Activated B cell treated with CpG ODN at 0.5 μM for 24 hours (primary cell): Measurements from ENCODE around the gene C11orf58. TPM values are rescaled to one million over a fixed set of nuclear protein-coding genes. Genes with fewer than 3 reads are reported as not detected.

Experiments
- ATAC-seq: fragments of 200-7000 bp; cut with Tn5 transposase; one replicate; pipeline ENCODE4 v1.10.0; 2021; ENCODE audit warnings: low read depth, mild to moderate bottlenecking, moderate library complexity
- CTCF ChIA-PET: fragments of 350-600 bp; sonication (Branson Sonifier 250); formaldehyde crosslinking; loops from one replicate; lab custom pipeline; 2021; ENCODE audit warnings: antibody characterized with exemption; lab: Charles Lee
- POLR2A ChIA-PET: fragments of 350-600 bp; sonication (Branson Sonifier 250); formaldehyde crosslinking; loops from one replicate; lab custom pipeline; 2021; ENCODE audit warnings: antibody characterized with exemption; lab: Charles Lee
- DNase-seq: peaks from one replicate; pipeline ENCODE4 v3.0.0; 2022
- H3K27ac Mint-ChIP-seq: one replicate; pipeline ENCODE4 v1.8.0; 2020; ENCODE audit warnings: mixed read lengths
- H3K27me3 Mint-ChIP-seq: one replicate; pipeline ENCODE4 v1.8.0; 2021; ENCODE audit warnings: mixed read lengths
- H3K36me3 Mint-ChIP-seq: one replicate; pipeline ENCODE4 v1.8.0; 2021; ENCODE audit warnings: low read depth, mixed read lengths
- H3K4me1 Mint-ChIP-seq: one replicate; pipeline ENCODE4 v1.8.0; 2021; ENCODE audit warnings: mixed read lengths
- H3K4me3 Mint-ChIP-seq: one replicate; pipeline ENCODE4 v1.8.0; 2020; ENCODE audit warnings: mild to moderate bottlenecking, mixed read lengths
- H3K9me3 Mint-ChIP-seq: one replicate; pipeline ENCODE4 v1.8.0; 2020; ENCODE audit warnings: mixed read lengths
- CTCF ChIP-seq: fragments of 200-600 bp; IDR thresholded peaks from one replicate; pipeline ENCODE4 v1.8.0; 2022; ENCODE audit warnings: antibody characterized with exemption, mild to moderate bottlenecking
- intact Hi-C: fragments of 100-400 bp; cut with micrococcal nuclease; formaldehyde crosslinking; loops from one replicate; pipeline ENCODE4 v1.15.1; 2024
- total RNA-seq: library from RNA; stranded (reverse); gene quantifications from 2 replicates; pipeline ENCODE4 v1.2.3, GENCODE V29; 2022

The C11orf58 gene
- total RNA-seq, 1 donor from 2014 or later = 130 TPM

- H3K27me3 Mint-ChIP-seq = peaks cover 2% of the 10 kb centered on the region
- H3K9me3 Mint-ChIP-seq = no peaks in the 10 kb centered on the region
- ChIA-PET POLR2A (no interaction called here), CTCF (no interaction called here)
- no peak overlapping the region for H3K27ac Mint-ChIP-seq
- no peak overlapping the region for H3K4me3 Mint-ChIP-seq
- intact Hi-C loops = no loop called here
- ATAC-seq = no peak
- no peaks in the 10 kb centered on the region for H3K4me1 Mint-ChIP-seq
- H3K36me3 Mint-ChIP-seq = no peaks in the 10 kb centered on the region
- no peak for DNase-seq
- TF ChIP-seq CTCF = no peak
Observed at GRCh38 chr11:16727806-16728205, 10.6 kb upstream of the C11orf58 start.

- H3K4me1 Mint-ChIP-seq = peaks cover 17% of the 10 kb centered on the region
- H3K36me3 Mint-ChIP-seq = peaks cover 19% of the 10 kb centered on the region
- ATAC-seq (peak; percentile 2), DNase-seq (no peak)
- H3K27me3 Mint-ChIP-seq = no peaks in the 10 kb centered on the region
- CTCF ChIA-PET = no interaction called here
- H3K27ac Mint-ChIP-seq = no peak overlapping the region
- intact Hi-C loops = loop anchor here (1.0 to 10.0 kb wide), 11 partner anchors 132 to 1896 kb away; partner anchors contain the start of genes NUCB2, PIK3C2A, RPS13 and SAAL1
- no peak for TF ChIP-seq CTCF
- POLR2A ChIA-PET = interaction anchor here (0.6 to 3.9 kb wide), 11 partner anchors 12 to 1789 kb away, joined by 3 to 29 read pairs (median 4); partner anchors contain the start of genes NUCB2, PIK3C2A and RPS13
- H3K9me3 Mint-ChIP-seq = no peaks in the 10 kb centered on the region
- H3K4me3 Mint-ChIP-seq = peak overlapping the region; percentile 74
Observed at GRCh38 chr11:16737818-16738192, 642 bp upstream of the C11orf58 start.

- ChIA-PET POLR2A (interaction anchor here (1.2 to 3.9 kb wide), 4 partner anchors 11 to 537 kb away, joined by 3 to 29 read pairs (median 8); partner anchors contain the start of genes NUCB2 and RPS13), CTCF (no interaction called here)
- Mint-ChIP-seq H3K27me3 (no peaks in the 10 kb centered on the region), H3K9me3 (no peaks in the 10 kb centered on the region), H3K4me3 (no peak overlapping the region), H3K36me3 (peaks cover 26% of the 10 kb centered on the region), H3K4me1 (peaks cover 25% of the 10 kb centered on the region), H3K27ac (no peak overlapping the region)
- ATAC-seq = peak; percentile 4
- intact Hi-C loops = loop anchor here (1.0 to 10.0 kb wide), 11 partner anchors 133 to 1895 kb away; partner anchors contain the start of genes NUCB2, PIK3C2A, RPS13 and SAAL1
- no peak for DNase-seq
- TF ChIP-seq CTCF = no peak
Observed at GRCh38 chr11:16738947-16739815, 734 bp downstream of the C11orf58 start.

- Mint-ChIP-seq H3K4me1 (peaks cover 39% of the 10 kb centered on the region), H3K27ac (no peak overlapping the region), H3K36me3 (peaks cover 48% of the 10 kb centered on the region), H3K4me3 (peak overlapping the region; percentile 17), H3K9me3 (no peaks in the 10 kb centered on the region), H3K27me3 (no peaks in the 10 kb centered on the region)
- no peak for ATAC-seq
- DNase-seq = no peak
- TF ChIP-seq CTCF = no peak
- CTCF ChIA-PET = no interaction called here
- intact Hi-C loops = no loop called here
- POLR2A ChIA-PET = interaction anchor here (0.6 kb wide), 1 partner anchor 336 kb away, joined by 6 read pairs; the partner anchor contains the start of gene RPS13
Observed at GRCh38 chr11:16741473-16741872, 3.0 kb downstream of the C11orf58 start.

GRCh38 chr11:16743478-16743877, 5.0 kb downstream of the C11orf58 start:
- Mint-ChIP-seq H3K9me3 (no peaks in the 10 kb centered on the region), H3K36me3 (peaks cover 63% of the 10 kb centered on the region), H3K4me3 (no peak overlapping the region), H3K4me1 (peaks cover 36% of the 10 kb centered on the region), H3K27ac (no peak overlapping the region), H3K27me3 (no peaks in the 10 kb centered on the region)
- ATAC-seq (no peak), DNase-seq (no peak)
- POLR2A ChIA-PET = no interaction called here
- CTCF ChIA-PET = no interaction called here
- no peak for TF ChIP-seq CTCF
- intact Hi-C loops = no loop called here
